ENCODE results near the gene PELI1. TPM values are rescaled to one million over a fixed set of nuclear protein-coding genes. Genes with fewer than 3 reads are reported as not detected.

Gene PELI1
- total RNA-seq, 1 donor from 2014 or later, result 60.4 TPM

GRCh38 chr2:64173156-64174135, 29.2 kb upstream of the PELI1 start:
- no peak overlapping the region for H3K27ac ChIP-seq
- H3K4me1 ChIP-seq, result peaks cover 9% of the 10 kb centered on the region
- no peak overlapping the region for H3K4me3 ChIP-seq
- no peaks in the 10 kb centered on the region for H3K9me3 ChIP-seq
- DNase-seq (ENCODE audit: extremely low spot score in 2 of 2), result no peak
- no peaks in the 10 kb centered on the region for H3K36me3 ChIP-seq
- H3K27me3 ChIP-seq, result no peaks in the 10 kb centered on the region
- intact Hi-C loops (cut with DNase I), result no loop called here
- TF ChIP-seq POLR2AphosphoS5 (IDR thresholded peaks at IDR 0.05; ENCODE audit: insufficient read depth in 1 of 2, low read depth in 1 of 2) (no peak), CTCF (IDR thresholded peaks at IDR 0.05) (no peak), POLR2A (IDR thresholded peaks at IDR 0.05) (no peak)

GRCh38 chr2:64168756-64169155, 24.5 kb upstream of the PELI1 start:
- TF ChIP-seq POLR2A (IDR thresholded peaks at IDR 0.05), result no peak
- peak in 1 of 2 donors; percentile 79 for TF ChIP-seq POLR2AphosphoS5 (IDR thresholded peaks at IDR 0.05; ENCODE audit: insufficient read depth in 1 of 2, low read depth in 1 of 2)
- Histone ChIP-seq H3K27ac (no peak overlapping the region), H3K4me1 (peaks cover 8% of the 10 kb centered on the region), H3K36me3 (no peaks in the 10 kb centered on the region), H3K27me3 (no peaks in the 10 kb centered on the region), H3K4me3 (no peak overlapping the region), H3K9me3 (no peaks in the 10 kb centered on the region)
- no peak for DNase-seq (ENCODE audit: extremely low spot score in 2 of 2)
- intact Hi-C loops (cut with DNase I), result no loop called here

- DNase-seq (ENCODE audit: extremely low spot score in 2 of 2), result no peak
- no peaks in the 10 kb centered on the region for H3K36me3 ChIP-seq
- H3K4me1 ChIP-seq, result peaks cover 8% of the 10 kb centered on the region
- TF ChIP-seq CTCF (IDR thresholded peaks at IDR 0.05), result no peak
- TF ChIP-seq POLR2AphosphoS5 (IDR thresholded peaks at IDR 0.05; ENCODE audit: insufficient read depth in 1 of 2, low read depth in 1 of 2), result no peak
- no peak for TF ChIP-seq POLR2A (IDR thresholded peaks at IDR 0.05)
- H3K4me3 ChIP-seq, result no peak overlapping the region
- H3K27ac ChIP-seq, result no peak overlapping the region
- intact Hi-C loops (cut with DNase I), result no loop called here
- no peaks in the 10 kb centered on the region for H3K9me3 ChIP-seq
- no peaks in the 10 kb centered on the region for H3K27me3 ChIP-seq
Observed at GRCh38 chr2:64168201-64168600, 24.0 kb upstream of the PELI1 start.

- Histone ChIP-seq H3K27me3 (no peaks in the 10 kb centered on the region), H3K4me3 (no peak overlapping the region), H3K4me1 (peaks cover 8% of the 10 kb centered on the region), H3K9me3 (no peaks in the 10 kb centered on the region), H3K36me3 (no peaks in the 10 kb centered on the region), H3K27ac (no peak overlapping the region)
- no peak for DNase-seq (ENCODE audit: extremely low spot score in 2 of 2)
- intact Hi-C loops (cut with DNase I), result no loop called here
- TF ChIP-seq POLR2A (IDR thresholded peaks at IDR 0.05) (no peak), CTCF (IDR thresholded peaks at IDR 0.05) (no peak), POLR2AphosphoS5 (IDR thresholded peaks at IDR 0.05; ENCODE audit: insufficient read depth in 1 of 2, low read depth in 1 of 2) (no peak)
Observed at GRCh38 chr2:64166637-64167420, 22.6 kb upstream of the PELI1 start.

GRCh38 chr2:64166212-64166611, 22.0 kb upstream of the PELI1 start:
- H3K9me3 ChIP-seq, result no peaks in the 10 kb centered on the region
- no peak for DNase-seq (ENCODE audit: extremely low spot score in 2 of 2)
- TF ChIP-seq CTCF (IDR thresholded peaks at IDR 0.05), result no peak
- TF ChIP-seq POLR2A (IDR thresholded peaks at IDR 0.05), result no peak
- no peak for TF ChIP-seq POLR2AphosphoS5 (IDR thresholded peaks at IDR 0.05; ENCODE audit: insufficient read depth in 1 of 2, low read depth in 1 of 2)
- no peak overlapping the region for H3K4me3 ChIP-seq
- H3K27me3 ChIP-seq, result no peaks in the 10 kb centered on the region
- no peak overlapping the region for H3K27ac ChIP-seq
- H3K36me3 ChIP-seq, result no peaks in the 10 kb centered on the region
- H3K4me1 ChIP-seq, result peaks cover 8% of the 10 kb centered on the region
- intact Hi-C loops (cut with DNase I), result no loop called here

All from vagina (tissue), 2 donors.